K562 (cell line): ENCODE results near the gene DOCK6. TPM values are rescaled to one million over a fixed set of nuclear protein-coding genes. Genes with fewer than 3 reads are reported as not detected.

Experiments used
- ATAC-seq: fragments of 200-7000 bp; cut with Tn5 transposase; 3 replicates; pipeline ENCODE4 v1.9.1; 2020; ENCODE audit warnings: moderate library complexity
- BruUV-seq: library from RNA; stranded (reverse); fragments of 400-500 nt; replicated peaks from 2 replicates; lab custom pipeline; 2021; lab: Mats Ljungman, UMichigan
- CTCF ChIA-PET: fragments of 300-600 bp; formaldehyde crosslinking; extraction: SDS; loops from one replicate; lab custom pipeline; 2021; ENCODE audit warnings: low intra/inter-chr PET ratio; lab: Yijun Ruan, JAX
- POLR2A ChIA-PET: fragments of 300-600, 350-650 bp; sonication (Branson Sonifier 250); formaldehyde crosslinking; extraction: SDS; loops from one replicate; lab custom pipeline; 2021; ENCODE audit warnings: antibody characterized with exemption, inconsistent platforms; lab: Yijun Ruan, JAX
- DNase-seq, 4 experiments: peaks; one replicate each; pipeline versions ENCODE4 v3.0.0 to v3.0.0-alpha.2; 2011 to 2018; ENCODE audit warnings: low spot score in 3 of 4, mixed read lengths in 3 of 4; ENCODE audit errors: extremely low read depth in 1 of 4
- FAIRE-seq: peaks from 2 replicates; lab custom pipeline; 2011; peaks lifted over from hg19 to GRCh38; lab: Jason Lieb, UNC
- H2AFZ ChIP-seq: 2 replicates; pipeline ENCODE4 v1.6.0; 2011; ENCODE audit warnings: low read depth, low read length, control low read depth, inconsistent platforms
- H3K27ac ChIP-seq: fragments of 200-600 bp; 3 replicates; pipeline ENCODE4 v1.8.0; 2011; ENCODE audit warnings: low read depth, mild to moderate bottlenecking, control low read depth, inconsistent platforms, low read length, moderate library complexity, mixed read lengths; ENCODE audit errors: extremely low read depth
- H3K27me3 ChIP-seq, 2 experiments: fragments of 300-600 bp in 1 of 2; 2 replicates in 1 of 2; 3 replicates in 1 of 2; pipeline versions ENCODE4 v1.6.0 to v1.8.0; 2011; ENCODE audit warnings: inconsistent platforms in 2 of 2, low read length in 2 of 2, mild to moderate bottlenecking in 1 of 2, mixed read lengths in 1 of 2, moderate library complexity in 1 of 2; ENCODE audit not compliant: control insufficient read depth in 2 of 2, insufficient read depth in 2 of 2
- H3K36me3 ChIP-seq: fragments of 300-600 bp; 3 replicates; pipeline ENCODE4 v1.8.0; 2011; ENCODE audit warnings: mild to moderate bottlenecking, low read length, inconsistent platforms; ENCODE audit not compliant: control insufficient read depth, insufficient read depth
- H3K4me1 ChIP-seq, 2 experiments: fragments of 200-600 bp in 1 of 2; replicated peaks in 1 of 2; 2 replicates in 1 of 2; 3 replicates in 1 of 2; pipeline versions ENCODE4 v1.5.1 to v1.8.0; 2011; ENCODE audit warnings: inconsistent platforms in 2 of 2, low read length in 2 of 2, mild to moderate bottlenecking in 1 of 2, mixed read lengths in 1 of 2, moderate library complexity in 1 of 2; ENCODE audit not compliant: control insufficient read depth in 2 of 2, insufficient read depth in 2 of 2
- H3K4me2 ChIP-seq: 2 replicates; pipeline ENCODE4 v1.6.1; 2011; ENCODE audit warnings: low read length, control low read depth, inconsistent platforms, mixed read lengths; ENCODE audit not compliant: insufficient read depth
- H3K4me3 ChIP-seq: fragments of 200-600 bp; sonication (generic), shearing (Covaris generic); 2 replicates; pipeline ENCODE4 v1.5.1; 2016; ENCODE audit warnings: control low read depth, inconsistent platforms
- H3K79me2 ChIP-seq: fragments of 200-600 bp; 3 replicates; pipeline ENCODE4 v1.8.0; 2011; ENCODE audit warnings: low read length, inconsistent platforms; ENCODE audit not compliant: control insufficient read depth, insufficient read depth
- H3K9ac ChIP-seq, 2 experiments: 2 replicates each; pipeline versions ENCODE4 v1.6.0 to v1.6.1; 2011; ENCODE audit warnings: low read depth in 2 of 2, low read length in 2 of 2, control low read depth in 1 of 2, inconsistent platforms in 1 of 2, mild to moderate bottlenecking in 1 of 2, mixed read lengths in 1 of 2; ENCODE audit not compliant: insufficient read depth in 1 of 2
- H3K9me1 ChIP-seq: one replicate; pipeline ENCODE4 v1.6.0; 2011; ENCODE audit warnings: inconsistent platforms, mild to moderate bottlenecking, low read length, moderate library complexity; ENCODE audit not compliant: control insufficient read depth, insufficient read depth
- H3K9me3 ChIP-seq: replicated peaks from 2 replicates; pipeline ENCODE4 v1.5.1; 2011; ENCODE audit warnings: low read depth, low read length, inconsistent platforms; ENCODE audit not compliant: control insufficient read depth, insufficient read depth
- H4K20me1 ChIP-seq: replicated peaks from 2 replicates; pipeline ENCODE4 v1.6.1; 2011; ENCODE audit warnings: low read length, inconsistent platforms, mixed read lengths; ENCODE audit not compliant: control insufficient read depth, insufficient read depth
- CEBPB ChIP-seq: fragments of 450-650 bp; IDR thresholded peaks from 2 replicates; pipeline ENCODE4 v1.6.1; 2016; ENCODE audit warnings: missing genetic modification characterization, missing compliant biosample characterization
- CEBPG ChIP-seq, 3 experiments: fragments of 200-800 bp in 1 of 3; sonication (Bioruptor generic) in 1 of 3; sonication (generic) in 1 of 3; formaldehyde crosslinking in 1 of 3; IDR thresholded peaks in 2 of 3; conservative IDR thresholded peaks in 1 of 3; 2 replicates each; pipeline versions ENCODE4 v1.6.1 to v1.8.0; 2016 to 2022; ENCODE audit warnings: missing compliant biosample characterization in 2 of 3, missing genetic modification characterization in 2 of 3, mild to moderate bottlenecking in 1 of 3, missing genetic modification reagents in 1 of 3
- ESRRA ChIP-seq: fragments of 450-650 bp; IDR thresholded peaks from 2 replicates; pipeline ENCODE4 v1.6.1; 2014; ENCODE audit warnings: low read depth, mild to moderate bottlenecking, moderate library complexity, borderline replicate concordance
- SMAD3 ChIP-seq: fragments of 450-650 bp; formaldehyde crosslinking; conservative IDR thresholded peaks from 2 replicates; pipeline ENCODE4 v1.4.0; 2020; ENCODE audit warnings: mild to moderate bottlenecking
- SMAD4 ChIP-seq: fragments of 250-450 bp; sonication (Bioruptor Pico); conservative IDR thresholded peaks from 2 replicates; pipeline ENCODE4 v1.8.0; 2021; ENCODE audit warnings: inconsistent platforms, mild to moderate bottlenecking, moderate library complexity
- TBP ChIP-seq: optimal IDR thresholded peaks from 2 replicates; pipeline ENCODE3; 2011; ENCODE audit warnings: low read depth, low read length, improper control_type of control experiment
- WGBS: fragments of 100-300 bp; shearing (Covaris generic); methylation state at CpG from one replicate; pipeline ENCODE4 v1.1.6; 2016; ENCODE audit warnings: low coverage, mixed read lengths; ENCODE audit not compliant: insufficient coverage; ENCODE audit errors: missing lambda C conversion rate; 5-methylcytosine and 5-hydroxymethylcytosine counted together
- in situ Hi-C: fragments of 300-500 bp; cut with MboI; formaldehyde crosslinking; loops from 4 replicates; pipeline ENCODE4 v1.15.0; 2018; ENCODE audit warnings: inconsistent platforms, mixed read lengths
- intact Hi-C: fragments of 100-400 bp; cut with micrococcal nuclease; formaldehyde crosslinking; loops from 2 replicates; pipeline ENCODE4 v1.14.2; 2022
- polyA plus RNA-seq, 8 experiments: library from polyadenylated mRNA; depleted of rRNA in 4 of 8; stranded (reverse) in 5 of 8; unstranded in 3 of 8; fragments of >200 nt; fragmentation: Nextera tagmentation in 2 of 8; fragmentation: Illumina TruSeq in 1 of 8; extraction: Ambion mirVana in 2 of 8; extraction: Trizol in 1 of 8; gene quantifications; 2 replicates each; pipeline versions ENCODE4 v1.2.1 to v1.2.3, GENCODE V29; 2011 to 2014; ENCODE audit warnings: inconsistent platforms in 1 of 8, missing spikeins in 1 of 8
- total RNA-seq, 7 experiments: library from RNA; depleted of rRNA in 6 of 7; stranded (reverse); fragments of >200 nt in 6 of 7; fragmentation: Illumina TruSeq in 2 of 7; extraction: Trizol in 2 of 7; gene quantifications; 2 replicates each; pipeline versions ENCODE4 v1.2.1 to v1.2.3, GENCODE V29; 2011 to 2021; ENCODE audit warnings: low replicate concordance in 1 of 7

The DOCK6 gene
- total and polyA plus RNA-seq, 9 of the 15 experiments (the other 6 are each of a cell fraction or from before 2014, with no cell fraction given) = 0.35 to 19.3 (median 3.8) TPM

DNA sequence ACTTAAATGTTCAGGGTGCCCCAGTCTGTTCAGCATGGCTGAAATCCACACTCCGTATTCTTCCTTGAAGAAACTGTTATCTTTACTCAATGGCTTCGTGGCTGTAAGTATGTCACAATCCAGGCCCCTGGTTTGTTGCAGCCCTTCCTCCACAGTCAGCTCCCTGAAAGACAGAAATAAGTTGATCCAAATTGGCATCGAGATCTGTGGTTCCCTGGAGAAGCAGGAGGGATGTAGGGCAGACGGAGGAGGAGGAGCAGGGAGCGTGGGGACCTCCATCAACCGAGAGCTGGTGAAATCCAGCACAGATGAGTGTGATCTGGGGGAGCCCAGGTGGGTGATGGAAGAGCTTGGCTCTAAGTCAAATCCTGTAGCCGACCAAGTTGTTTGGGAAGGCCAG, 33.9 kb upstream of the DOCK6 start:
- 10% methylated on average over 7 of the region's 7 CpGs for WGBS
- Histone ChIP-seq H3K4me1 (peaks cover 0 to 14% of the 10 kb centered on the region in 2 experiments; a peak in 3 of 5 replicates), H3K9ac (no peak overlapping the region; a peak in 1 of 4 replicates)
- no peak for DNase-seq
- in situ Hi-C loops = loop anchor here (5.0 kb wide), 2 partner anchors 81 to 141 kb away; partner anchors contain the start of genes ODAD3 and PRKCSH
- TF ChIP-seq SMAD4 (CRISPR knock-in tag) = no peak
- TF ChIP-seq TBP = no peak
- TF ChIP-seq SMAD3 (CRISPR knock-in tag) = no peak
- peak; percentile 83 for TF ChIP-seq CEBPB (tag)
- no peak for TF ChIP-seq CEBPG (CRISPR knock-in tag; IDR thresholded peaks at IDR 0.05)
- peak in 1 of 2 experiments; percentile 40; a peak in 1 of 4 replicates for TF ChIP-seq CEBPG (tag; conservative IDR thresholded peaks at IDR 0.05 in 1 of 2, IDR thresholded peaks at IDR 0.05 in 1 of 2)
- no peak for TF ChIP-seq ESRRA
- TF ChIP-seq, all 486 proteins: peak for 2
- ChIA-PET POLR2A (interaction anchor here (0.6 to 1.2 kb wide), 5 partner anchors 10 to 36 kb away, joined by 3 to 4 read pairs (median 3); no protein-coding TSS in a partner anchor), CTCF (no interaction called here)
- Histone ChIP-seq H3K27me3 (peaks cover 26 to 44% of the 10 kb centered on the region in 2 experiments), H3K4me3 (no peak overlapping the region), H4K20me1 (0 out of 2 replicates have a peak, but pooled peaks cover 2% of the 10 kb centered on the region), H3K9me1 (no peaks in the 10 kb centered on the region), H2AFZ (no peak overlapping the region), H3K36me3 (no peaks in the 10 kb centered on the region), H3K27ac (no peak overlapping the region), H3K9me3 (no peaks in the 10 kb centered on the region), H3K4me2 (no peak overlapping the region), H3K79me2 (no peaks in the 10 kb centered on the region)
- no TSS peak for BruUV-seq
- ATAC-seq = no peak
- no peak for FAIRE-seq
- intact Hi-C loops = loop anchor here (10.0 kb wide), 1 partner anchor 189 kb away; the partner anchor contains the start of gene ELAVL3
